Testis (tissue), 3 donors: ENCODE measurements around the gene LRP1. TPM values are rescaled to one million over a fixed set of nuclear protein-coding genes. Genes with fewer than 3 reads are reported as not detected.

Experiments
- DNase-seq: peaks from one replicate; pipeline ENCODE4 v3.0.0-alpha.2; 2019
- H3K27ac ChIP-seq, 2 donors: fragments of 200-600 bp; sonication (generic); one replicate each; pipeline ENCODE4 v1.5.1; 2019
- H3K27me3 ChIP-seq: fragments of 200-600 bp; sonication (generic); one replicate; pipeline ENCODE4 v1.5.1; 2019
- H3K36me3 ChIP-seq: fragments of 200-600 bp; sonication (generic); one replicate; pipeline ENCODE4 v1.5.1; 2017; ENCODE audit warnings: low read depth; ENCODE audit errors: missing control alignments
- H3K4me1 ChIP-seq: fragments of 200-600 bp; sonication (generic); one replicate; pipeline ENCODE4 v1.5.1; 2019
- H3K4me3 ChIP-seq, 2 donors: fragments of 200-600 bp; sonication (generic); one replicate each; pipeline ENCODE4 v1.5.1; 2017 to 2019
- H3K9me3 ChIP-seq: fragments of 200-600 bp; sonication (generic); one replicate; pipeline ENCODE4 v1.5.1; 2017
- POLR2A ChIP-seq: fragments of 450-650 bp; IDR thresholded peaks from one replicate; pipeline ENCODE4 v1.6.1; 2017; ENCODE audit warnings: antibody characterized with exemption, mild to moderate bottlenecking, moderate library complexity
- WGBS, 2 donors: methylation state at CpG; one replicate each; pipeline ENCODE4 v1.1.5; 2018; 5-methylcytosine and 5-hydroxymethylcytosine counted together
- intact Hi-C: fragments of 100-400 bp; cut with DNase I; formaldehyde crosslinking; loops from one replicate; pipeline ENCODE4 v1.15.1; 2023; ENCODE audit warnings: low total_unique reads
- polyA plus RNA-seq: library from polyadenylated mRNA; stranded (reverse); fragments of 350-450 nt; fragmentation: Illumina TruSeq; extraction: RNeasy Lipid Tissue Mini Kit (QIAGEN cat#74804); gene quantifications from one replicate; pipeline ENCODE4 v1.2.3, GENCODE V29; 2014; ENCODE audit warnings: low read depth, low replicate concordance; ENCODE audit not compliant: insufficient read depth
- total RNA-seq, 2 donors: library from RNA; depleted of rRNA; stranded (reverse); fragments of >200 nt; gene quantifications; one replicate each; pipeline ENCODE4 v1.2.3, GENCODE V29; 2016
- TF ChIP-seq, protein P1 (sequence below), 3 experiments: fragments of 450-650 bp in 2 of 3; fragments of 200-600 bp in 1 of 3; sonication (generic) in 1 of 3; IDR thresholded peaks; one replicate each; pipeline ENCODE4 v1.5.1; 2016 to 2019; ENCODE audit warnings: antibody characterized with exemption in 3 of 3, mild to moderate bottlenecking in 2 of 3, moderate library complexity in 1 of 3

Gene LRP1
- total and polyA plus RNA-seq, 3 donors from 2014 or later: 82.4 to 200 (median 135) TPM

DNA sequence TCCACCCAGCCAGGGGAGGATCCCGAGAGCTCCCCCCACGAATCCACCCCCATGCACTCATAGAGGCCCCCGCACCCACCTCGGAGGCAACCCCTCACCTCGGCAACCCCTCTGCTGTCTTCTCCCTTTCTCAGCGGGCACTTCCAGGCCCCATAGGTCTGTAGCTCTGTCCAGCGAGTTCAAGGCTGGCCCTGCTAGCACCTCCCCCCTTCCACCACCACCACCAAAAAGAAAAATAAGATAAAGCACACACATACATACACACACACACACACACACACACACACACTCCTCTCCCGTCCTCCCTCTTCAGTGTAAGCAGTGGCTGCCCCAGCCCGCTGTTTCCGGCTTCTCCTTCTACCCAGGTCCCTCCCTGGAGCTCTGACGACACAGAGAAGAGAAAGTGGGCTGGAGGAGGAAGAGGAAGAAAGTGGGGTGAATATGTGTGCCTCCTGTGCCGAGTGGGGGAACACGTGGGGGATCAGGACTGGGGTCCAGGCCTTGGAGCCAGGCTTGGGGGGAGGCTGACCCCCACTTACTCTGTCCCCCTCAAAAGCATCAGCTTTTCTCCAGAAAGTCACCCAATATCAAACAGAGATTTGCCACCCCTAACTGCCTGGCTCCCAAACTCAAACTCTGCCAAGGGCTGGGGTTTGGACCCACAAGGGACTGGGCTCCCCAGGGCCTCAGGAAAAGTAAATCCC lies 17.1 kb upstream of the LRP1 start, which contains the start of gene STAT6:
Gene STAT6 (minus strand): TSS at position 332 of the 704 bp plus-strand sequence. CDS start 3,084 bp downstream, outside the sequence.
- DNase-seq: peak; percentile 86
- Histone ChIP-seq H3K4me3 (peak within 1 kb of the TSS; percentile 67 to 71), H3K9me3 (no peaks in the 10 kb centered on the region), H3K27ac (peak within 1 kb of the TSS; percentile 96 to 99), H3K4me1 (peaks cover 12% of the 10 kb centered on the region), H3K27me3 (no peaks in the 10 kb centered on the region), H3K36me3 (no peaks in the 10 kb centered on the region)
- WGBS, 2 donors: 0% methylated on average over 13 of the region's 13 CpGs
- TF ChIP-seq, protein P1, sequence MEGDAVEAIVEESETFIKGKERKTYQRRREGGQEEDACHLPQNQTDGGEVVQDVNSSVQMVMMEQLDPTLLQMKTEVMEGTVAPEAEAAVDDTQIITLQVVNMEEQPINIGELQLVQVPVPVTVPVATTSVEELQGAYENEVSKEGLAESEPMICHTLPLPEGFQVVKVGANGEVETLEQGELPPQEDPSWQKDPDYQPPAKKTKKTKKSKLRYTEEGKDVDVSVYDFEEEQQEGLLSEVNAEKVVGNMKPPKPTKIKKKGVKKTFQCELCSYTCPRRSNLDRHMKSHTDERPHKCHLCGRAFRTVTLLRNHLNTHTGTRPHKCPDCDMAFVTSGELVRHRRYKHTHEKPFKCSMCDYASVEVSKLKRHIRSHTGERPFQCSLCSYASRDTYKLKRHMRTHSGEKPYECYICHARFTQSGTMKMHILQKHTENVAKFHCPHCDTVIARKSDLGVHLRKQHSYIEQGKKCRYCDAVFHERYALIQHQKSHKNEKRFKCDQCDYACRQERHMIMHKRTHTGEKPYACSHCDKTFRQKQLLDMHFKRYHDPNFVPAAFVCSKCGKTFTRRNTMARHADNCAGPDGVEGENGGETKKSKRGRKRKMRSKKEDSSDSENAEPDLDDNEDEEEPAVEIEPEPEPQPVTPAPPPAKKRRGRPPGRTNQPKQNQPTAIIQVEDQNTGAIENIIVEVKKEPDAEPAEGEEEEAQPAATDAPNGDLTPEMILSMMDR (IDR thresholded peaks at IDR 0.05): peak in 1 of 3 experiments; percentile 54
- TF ChIP-seq POLR2A: no peak
- intact Hi-C loops: loop anchor here (5.0 kb wide), 1 partner anchor 44 kb away; no protein-coding TSS in a partner anchor

DNA sequence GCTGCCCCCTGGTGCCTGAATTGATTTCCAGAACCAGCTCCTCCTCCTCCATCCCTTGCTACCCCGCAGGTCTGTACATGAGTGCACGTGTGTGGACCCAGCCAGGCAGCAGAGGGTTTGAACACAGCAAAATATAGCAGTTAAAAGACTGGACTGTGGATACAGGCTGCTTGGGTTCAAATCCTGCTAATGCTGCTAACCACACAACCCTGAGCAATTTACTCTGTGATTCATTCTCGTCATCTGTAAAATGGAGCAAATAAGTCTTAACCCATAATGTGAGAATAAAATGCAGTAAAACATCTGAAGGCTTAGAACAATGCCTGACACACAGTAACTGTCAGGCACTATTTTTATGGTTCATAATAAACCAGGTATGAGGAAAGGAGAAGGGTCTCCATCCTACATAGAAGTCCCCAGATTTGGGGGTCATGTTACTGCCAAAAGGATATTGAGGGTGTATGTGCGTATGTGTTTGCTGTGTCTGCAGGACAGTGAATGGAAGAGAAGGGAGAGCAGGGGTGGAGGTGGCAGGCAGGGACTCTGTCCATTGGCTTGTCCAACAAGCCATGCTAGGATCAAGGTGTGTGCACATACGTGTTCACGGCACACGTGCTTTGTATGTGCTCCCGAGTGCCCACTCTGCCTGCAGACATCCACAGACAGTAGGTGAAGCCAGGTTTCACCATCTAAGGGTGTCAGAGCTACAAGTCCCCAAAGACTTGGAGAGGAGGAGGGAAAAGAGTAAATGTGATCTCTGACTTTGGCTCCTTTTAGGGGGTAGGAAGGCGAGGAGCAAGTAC lies 15.6 kb upstream of the LRP1 start:
- 58 to 63% methylated on average over 9 of the region's 9 CpGs for WGBS, 2 donors
- Histone ChIP-seq H3K27ac (peak overlapping the region; percentile 96 to 99), H3K27me3 (no peaks in the 10 kb centered on the region), H3K4me3 (peak overlapping the region in 1 of 2 donors; percentile 71), H3K9me3 (no peaks in the 10 kb centered on the region), H3K4me1 (peaks cover 9% of the 10 kb centered on the region), H3K36me3 (no peaks in the 10 kb centered on the region)
- DNase-seq: peak; percentile 91
- intact Hi-C loops: loop anchor here (5.0 kb wide), 1 partner anchor 45 kb away; no protein-coding TSS in a partner anchor
- TF ChIP-seq, protein P1 (IDR thresholded peaks at IDR 0.05): peak in 1 of 3 experiments; percentile 78
- TF ChIP-seq POLR2A: no peak

DNA sequence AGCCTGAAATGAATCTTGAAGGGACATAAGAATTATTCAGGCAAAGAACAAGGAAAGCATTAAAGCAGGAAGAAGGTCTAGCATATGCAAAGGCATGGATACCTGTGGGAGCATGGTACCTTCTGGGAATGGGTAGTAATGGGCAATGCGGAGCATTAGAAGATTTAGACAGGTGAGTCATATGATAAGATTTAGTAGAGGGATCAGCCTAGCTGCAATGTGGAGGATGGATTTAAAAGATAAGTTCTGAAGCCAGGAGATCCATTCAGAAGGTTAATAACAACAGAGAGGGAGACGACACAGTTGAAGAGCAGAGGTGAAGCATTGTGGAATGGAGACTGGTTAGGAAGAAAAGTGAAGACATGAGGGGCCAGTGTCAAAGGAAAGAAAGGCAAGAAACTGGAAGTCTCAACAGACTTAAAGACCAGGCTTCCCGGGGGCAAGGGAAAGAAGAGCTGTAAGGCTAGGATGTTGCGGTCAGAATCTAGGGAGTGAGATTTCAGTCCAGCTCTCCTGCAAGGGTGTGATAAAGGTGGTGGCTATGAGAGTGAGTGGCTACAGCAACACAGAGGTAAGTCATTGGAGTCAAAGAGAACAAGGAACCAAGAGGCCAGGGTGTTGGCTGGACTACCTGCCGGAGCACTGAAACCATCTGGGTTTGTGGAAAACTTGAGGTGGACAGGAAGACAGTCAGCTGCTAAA lies 11.6 kb upstream of the LRP1 start:
- Histone ChIP-seq H3K27me3 (no peaks in the 10 kb centered on the region), H3K4me3 (no peak overlapping the region), H3K4me1 (no peaks in the 10 kb centered on the region), H3K27ac (no peak overlapping the region), H3K36me3 (no peaks in the 10 kb centered on the region), H3K9me3 (no peaks in the 10 kb centered on the region)
- whole genome bisulfite sequencing, 2 donors: 96 to 98% methylated on average over 5 of the region's 5 CpGs
- TF ChIP-seq, protein P1 (IDR thresholded peaks at IDR 0.05): no peak
- TF ChIP-seq POLR2A: no peak
- DNase-seq: no peak
- intact Hi-C loops: loop anchor here (5.0 kb wide), 1 partner anchor 359 kb away; no protein-coding TSS in a partner anchor

DNA sequence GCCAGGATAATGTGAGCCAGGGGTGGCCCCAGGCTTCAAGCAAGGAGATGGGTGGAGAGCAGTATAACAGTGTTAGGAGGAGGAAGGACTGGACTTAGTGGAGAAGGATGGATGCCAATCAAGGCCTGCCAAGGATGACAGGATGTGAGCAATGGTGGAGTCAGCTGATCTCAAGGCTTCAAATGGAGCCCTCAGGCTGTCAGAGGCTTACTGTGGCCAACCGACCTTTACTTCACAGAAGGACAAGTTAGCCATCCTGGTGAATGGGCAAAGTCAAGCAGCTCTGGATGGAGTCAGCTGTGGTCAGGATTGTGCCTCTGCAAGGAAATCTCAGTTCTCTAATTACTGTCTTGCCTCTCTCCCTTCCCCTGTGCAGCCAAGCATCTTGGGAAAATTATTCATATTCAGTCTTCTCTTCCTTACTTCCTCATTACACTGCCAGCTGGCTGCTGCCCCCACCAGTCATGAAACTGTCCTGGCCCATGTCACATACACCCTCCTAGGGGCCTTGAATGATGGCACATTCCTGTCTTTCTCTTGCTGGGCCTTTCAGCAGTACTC lies 9.5 kb upstream of the LRP1 start:
- 71 to 82% methylated on average over 1 of the region's 1 CpG for WGBS, 2 donors
- Histone ChIP-seq H3K9me3 (no peaks in the 10 kb centered on the region), H3K36me3 (no peaks in the 10 kb centered on the region), H3K27ac (no peak overlapping the region), H3K27me3 (no peaks in the 10 kb centered on the region), H3K4me3 (no peak overlapping the region), H3K4me1 (no peaks in the 10 kb centered on the region)
- DNase-seq: no peak
- intact Hi-C loops: loop anchor here (5.0 kb wide), 1 partner anchor 361 kb away; no protein-coding TSS in a partner anchor
- no peak for TF ChIP-seq POLR2A
- TF ChIP-seq, protein P1 (IDR thresholded peaks at IDR 0.05): no peak
